TTC549 (cell line): ENCODE data around the gene COG5.
"Not testable (repeated sequence)": the region's sequence is repeated elsewhere in the genome, so short reads cannot be mapped to it uniquely, and the experiment has no call there.

Source experiments
- FAIRE-seq: peaks from 2 replicates; lab custom pipeline; 2012; peaks lifted over from hg19 to GRCh38; lab: Jason Lieb, UNC

COG5 gene

GRCh38 chr7:107220806-107221205 lies 342.9 kb downstream of the COG5 start:
- FAIRE-seq, result not testable (repeated sequence)

- no peak for FAIRE-seq
These were observed 343.4 kb downstream of the COG5 start for GRCh38 chr7:107220356-107220755.

- no peak for FAIRE-seq
These were observed 344.0 kb downstream of the COG5 start for GRCh38 chr7:107219563-107220244.

- FAIRE-seq, result no peak
These were observed 349.8 kb downstream of the COG5 start for GRCh38 chr7:107213945-107214344.

GRCh38 chr7:107213193-107213788 lies 350.4 kb downstream of the COG5 start:
- FAIRE-seq, result no peak

- no peak for FAIRE-seq
These were observed 351.0 kb downstream of the COG5 start for GRCh38 chr7:107212725-107213124.

GRCh38 chr7:107210400-107210799 lies 353.3 kb downstream of the COG5 start:
- no peak for FAIRE-seq

- no peak for FAIRE-seq
These were observed 354.2 kb downstream of the COG5 start for GRCh38 chr7:107209565-107209964.

GRCh38 chr7:107208563-107208962 lies 355.2 kb downstream of the COG5 start:
- no peak for FAIRE-seq

GRCh38 chr7:107208024-107208521 lies 355.6 kb downstream of the COG5 start:
- no peak for FAIRE-seq

GRCh38 chr7:107207459-107207858 lies 356.3 kb downstream of the COG5 start:
- no peak for FAIRE-seq

- FAIRE-seq, result no peak
These were observed 357.0 kb downstream of the COG5 start for GRCh38 chr7:107206706-107207105.

- FAIRE-seq, result no peak
These were observed 357.6 kb downstream of the COG5 start for GRCh38 chr7:107206136-107206535.

- no peak for FAIRE-seq
These were observed 360.1 kb downstream of the COG5 start for GRCh38 chr7:107203607-107204006.

GRCh38 chr7:107201795-107202450 lies 361.8 kb downstream of the COG5 start:
- FAIRE-seq, result no peak

- no peak for FAIRE-seq
These were observed 366.7 kb downstream of the COG5 start for GRCh38 chr7:107196834-107197610.

GRCh38 chr7:107194052-107194451 lies 369.7 kb downstream of the COG5 start:
- FAIRE-seq, result no peak

GRCh38 chr7:107190090-107190489 lies 373.6 kb downstream of the COG5 start:
- no peak for FAIRE-seq

GRCh38 chr7:107187774-107188173 lies 375.9 kb downstream of the COG5 start:
- FAIRE-seq, result no peak

- no peak for FAIRE-seq
These were observed 377.5 kb downstream of the COG5 start for GRCh38 chr7:107186240-107186639.

- no peak for FAIRE-seq
These were observed 378.0 kb downstream of the COG5 start for GRCh38 chr7:107185716-107186115.

- FAIRE-seq, result no peak
These were observed 382.5 kb downstream of the COG5 start for GRCh38 chr7:107181172-107181571.

GRCh38 chr7:107180378-107180777 lies 383.3 kb downstream of the COG5 start:
- no peak for FAIRE-seq
